GM12872 (cell line): Measurements from ENCODE around the gene CDH24.

ENCODE experiments used
- CTCF ChIP-seq: IDR thresholded peaks from 3 replicates; pipeline ENCODE4 v1.5.1; 2011; ENCODE audit warnings: low read depth, mild to moderate bottlenecking, low read length, moderate library complexity; ENCODE audit not compliant: insufficient read depth

CDH24 gene

GRCh38 chr14:23052671-23053070, 4.6 kb downstream of the CDH24 start:
- no peak for TF ChIP-seq CTCF

GRCh38 chr14:23052182-23052623, 5.1 kb downstream of the CDH24 start:
- no peak for TF ChIP-seq CTCF

- TF ChIP-seq CTCF = no peak
These were observed 5.9 kb downstream of the CDH24 start for GRCh38 chr14:23051141-23052057.

GRCh38 chr14:23049011-23049410, 8.3 kb downstream of the CDH24 start:
- no peak for TF ChIP-seq CTCF

GRCh38 chr14:23047751-23048693, 9.3 kb downstream of the CDH24 start:
- no peak for TF ChIP-seq CTCF

- TF ChIP-seq CTCF = no peak
These were observed 10.2 kb downstream of the CDH24 start for GRCh38 chr14:23047034-23047634.
